ENCODE measurements around the gene SCAP. TPM values are rescaled to one million over a fixed set of nuclear protein-coding genes. Genes with fewer than 3 reads are reported as not detected.

SCAP gene
- total RNA-seq, 6 donors from 2014 or later, result 65.7 to 134 (median 81.8) TPM

DNA sequence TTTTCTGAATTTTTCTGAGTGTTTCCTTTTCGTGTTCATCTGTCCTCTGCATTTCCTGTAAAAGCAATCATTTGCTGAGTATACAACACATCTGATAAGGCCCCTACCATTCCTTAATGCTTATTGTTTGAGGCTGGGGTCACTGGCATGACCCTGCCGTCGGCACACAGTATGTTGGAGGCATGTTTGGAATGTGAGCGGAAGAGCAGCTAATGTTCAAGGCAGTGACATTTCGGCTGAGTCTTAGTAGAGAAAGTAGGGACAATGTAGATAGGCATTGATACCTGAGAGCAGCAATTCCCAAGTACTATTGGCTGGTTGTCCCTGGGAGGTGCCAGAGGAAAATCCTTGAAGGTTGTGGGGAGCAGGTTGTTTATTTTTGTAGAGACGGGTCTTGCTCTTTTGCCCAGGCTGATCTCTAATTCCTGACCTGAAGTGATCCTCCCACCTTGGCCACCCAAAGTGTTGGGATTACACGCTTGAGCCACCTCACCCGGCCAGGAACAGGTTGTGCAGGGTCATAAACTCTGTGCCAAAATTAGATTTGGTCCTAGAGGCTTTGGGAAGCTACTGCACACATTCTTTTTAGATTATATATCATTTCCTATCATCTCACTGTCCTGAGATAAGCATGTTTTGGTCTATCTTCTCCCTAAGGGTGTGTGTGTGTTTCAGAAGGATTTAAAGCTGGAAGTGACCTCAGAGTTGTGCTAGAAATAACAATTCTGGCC lies 81.4 kb downstream of the SCAP start:
- ATAC-seq (ENCODE audit: low FRiP score in 2 of 2), result no peak
- TF ChIP-seq POLR2AphosphoS5 (IDR thresholded peaks at IDR 0.05) (no peak), POLR2A (IDR thresholded peaks at IDR 0.05) (no peak), EP300 (IDR thresholded peaks at IDR 0.05) (no peak)
- TF ChIP-seq, protein P1, sequence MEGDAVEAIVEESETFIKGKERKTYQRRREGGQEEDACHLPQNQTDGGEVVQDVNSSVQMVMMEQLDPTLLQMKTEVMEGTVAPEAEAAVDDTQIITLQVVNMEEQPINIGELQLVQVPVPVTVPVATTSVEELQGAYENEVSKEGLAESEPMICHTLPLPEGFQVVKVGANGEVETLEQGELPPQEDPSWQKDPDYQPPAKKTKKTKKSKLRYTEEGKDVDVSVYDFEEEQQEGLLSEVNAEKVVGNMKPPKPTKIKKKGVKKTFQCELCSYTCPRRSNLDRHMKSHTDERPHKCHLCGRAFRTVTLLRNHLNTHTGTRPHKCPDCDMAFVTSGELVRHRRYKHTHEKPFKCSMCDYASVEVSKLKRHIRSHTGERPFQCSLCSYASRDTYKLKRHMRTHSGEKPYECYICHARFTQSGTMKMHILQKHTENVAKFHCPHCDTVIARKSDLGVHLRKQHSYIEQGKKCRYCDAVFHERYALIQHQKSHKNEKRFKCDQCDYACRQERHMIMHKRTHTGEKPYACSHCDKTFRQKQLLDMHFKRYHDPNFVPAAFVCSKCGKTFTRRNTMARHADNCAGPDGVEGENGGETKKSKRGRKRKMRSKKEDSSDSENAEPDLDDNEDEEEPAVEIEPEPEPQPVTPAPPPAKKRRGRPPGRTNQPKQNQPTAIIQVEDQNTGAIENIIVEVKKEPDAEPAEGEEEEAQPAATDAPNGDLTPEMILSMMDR (IDR thresholded peaks at IDR 0.05), result peak in 1 of 6 experiments; percentile 11
- no peak for DNase-seq
- Histone ChIP-seq H3K36me3 (peaks cover 0 to 37% (median 11%) of the 10 kb centered on the region in 4 donors), H3K27me3 (no peaks in the 10 kb centered on the region), H3K4me3 (no peak overlapping the region), H3K27ac (peak overlapping the region; percentile 23 to 75 (median 48)), H3K9me3 (no peaks in the 10 kb centered on the region), H3K4me1 (peaks cover 18 to 35% (median 24%) of the 10 kb centered on the region in 4 donors)
- 43% methylated on average over 8 of the region's 8 CpGs for WGBS, 2 donors

DNA sequence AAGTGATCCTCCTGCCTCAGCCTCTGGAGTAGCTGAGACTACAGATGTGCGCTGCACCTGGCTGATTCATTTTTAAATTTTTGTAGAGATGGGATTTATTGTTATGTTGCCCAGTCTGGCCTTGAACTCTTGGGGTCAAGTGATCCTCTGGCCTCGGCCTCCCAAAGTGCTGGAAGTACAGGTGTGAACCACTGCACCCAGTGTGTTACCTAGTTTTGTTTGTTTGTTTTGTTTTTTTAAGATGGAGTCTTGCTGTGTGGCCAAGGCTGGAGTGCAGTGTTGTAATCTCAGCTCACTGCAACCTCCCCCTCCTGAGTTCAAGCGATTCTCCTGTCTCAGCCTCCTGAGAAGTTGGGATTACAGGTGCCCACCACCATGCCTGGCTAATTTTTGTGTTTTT lies 82.8 kb downstream of the SCAP start:
- no peaks in the 10 kb centered on the region for H3K27me3 ChIP-seq
- 90 to 93% methylated on average over 3 of the region's 3 CpGs for WGBS, 2 donors
- no peak for ATAC-seq (ENCODE audit: low FRiP score in 2 of 2)
- no peak overlapping the region for H3K4me3 ChIP-seq
- DNase-seq, result no peak
- no peak overlapping the region for H3K27ac ChIP-seq
- TF ChIP-seq POLR2A (IDR thresholded peaks at IDR 0.05), result no peak
- no peak for TF ChIP-seq EP300 (IDR thresholded peaks at IDR 0.05)
- no peak for TF ChIP-seq POLR2AphosphoS5 (IDR thresholded peaks at IDR 0.05)
- TF ChIP-seq, protein P1 (IDR thresholded peaks at IDR 0.05), result no peak
- H3K4me1 ChIP-seq, result peaks cover 18 to 26% (median 24%) of the 10 kb centered on the region in 4 donors
- H3K36me3 ChIP-seq, result peaks cover 0 to 33% (median 11%) of the 10 kb centered on the region in 4 donors
- no peaks in the 10 kb centered on the region for H3K9me3 ChIP-seq

DNA sequence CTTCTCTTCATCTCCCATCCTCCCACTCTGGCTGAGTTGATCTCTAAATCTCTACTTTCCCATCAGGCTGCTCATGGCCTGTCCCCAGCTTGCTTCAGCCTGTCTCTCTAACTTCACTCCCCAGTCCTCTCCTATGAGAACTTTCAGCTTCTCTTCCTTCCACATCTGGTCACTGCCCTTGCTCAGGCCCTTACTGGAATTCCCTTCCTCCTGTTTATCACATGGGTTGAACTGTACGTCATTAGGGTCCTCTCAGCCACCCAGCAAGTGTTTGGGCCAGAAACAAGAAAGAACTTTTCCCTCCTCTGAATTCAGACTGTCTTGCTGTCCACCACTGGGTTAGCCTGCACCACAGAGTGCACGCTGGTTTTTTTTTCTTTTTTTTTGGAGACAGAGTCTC lies 89.9 kb downstream of the SCAP start:
- H3K27ac ChIP-seq, result peak overlapping the region; percentile 18 to 67 (median 35)
- ATAC-seq (ENCODE audit: low FRiP score in 2 of 2) (no peak), DNase-seq (no peak)
- H3K27me3 ChIP-seq, result no peaks in the 10 kb centered on the region
- H3K9me3 ChIP-seq, result no peaks in the 10 kb centered on the region
- TF ChIP-seq, protein P1 (IDR thresholded peaks at IDR 0.05), result no peak
- TF ChIP-seq POLR2AphosphoS5 (IDR thresholded peaks at IDR 0.05), result no peak
- TF ChIP-seq EP300 (IDR thresholded peaks at IDR 0.05), result no peak
- no peak for TF ChIP-seq POLR2A (IDR thresholded peaks at IDR 0.05)
- H3K36me3 ChIP-seq, result peaks cover 0 to 20% (median 8%) of the 10 kb centered on the region in 4 donors
- peaks cover 16 to 43% (median 22%) of the 10 kb centered on the region in 4 donors for H3K4me1 ChIP-seq
- no peak overlapping the region for H3K4me3 ChIP-seq
- 84 to 85% methylated on average over 2 of the region's 2 CpGs for WGBS, 2 donors

DNA sequence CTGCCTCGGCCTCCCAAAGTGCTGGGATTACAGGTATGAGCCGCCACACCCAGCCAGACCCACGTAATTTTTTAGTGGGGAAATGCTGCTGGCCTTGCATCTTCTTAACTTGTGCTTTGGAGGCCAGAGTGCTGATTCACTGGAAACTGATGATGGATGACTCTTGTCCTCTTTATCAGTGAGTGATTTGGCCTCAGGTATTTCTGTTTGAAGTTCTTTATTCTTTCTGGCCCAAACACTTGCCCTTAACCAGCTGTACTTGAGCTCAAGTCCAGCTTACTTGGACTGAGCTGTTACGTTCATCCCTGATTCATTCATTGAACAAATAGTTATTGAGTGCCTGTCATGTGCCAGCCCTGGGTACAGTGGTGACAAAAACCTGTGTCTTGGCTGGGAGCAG lies 90.7 kb downstream of the SCAP start:
- ATAC-seq (ENCODE audit: low FRiP score in 2 of 2), result no peak

More for the DNA sequence above, 90.7 kb downstream of the SCAP start:
- Histone ChIP-seq H3K4me1 (peaks cover 16 to 46% (median 23%) of the 10 kb centered on the region in 4 donors), H3K4me3 (no peak overlapping the region), H3K9me3 (no peaks in the 10 kb centered on the region), H3K36me3 (peaks cover 0 to 20% (median 8%) of the 10 kb centered on the region in 4 donors), H3K27me3 (no peaks in the 10 kb centered on the region), H3K27ac (peak overlapping the region; percentile 18 to 67 (median 48))
- DNase-seq, result peak in 1 of 2 donors; percentile 47
- 78 to 82% methylated on average over 3 to 4 of the region's 4 CpGs for WGBS, 2 donors
- TF ChIP-seq EP300 (IDR thresholded peaks at IDR 0.05) (no peak), POLR2AphosphoS5 (IDR thresholded peaks at IDR 0.05) (no peak), POLR2A (IDR thresholded peaks at IDR 0.05) (no peak)
- TF ChIP-seq, protein P1 (IDR thresholded peaks at IDR 0.05), result no peak
